WERI-Rb-1 (cell line): ENCODE measurements around the gene FGF14.
A peak's percentile ranks its signal among the peaks of the same experiment; 100 is the strongest.

Experiments used
- DNase-seq: peaks from one replicate; pipeline ENCODE4 v3.0.0-alpha.2; 2020
- H3K27ac ChIP-seq: fragments of 250-450 bp; sonication (Bioruptor Pico); 2 replicates; pipeline ENCODE4 v1.5.1; 2020; ENCODE audit warnings: mild to moderate bottlenecking, moderate library complexity
- H3K27me3 ChIP-seq: fragments of 250-450 bp; sonication (Bioruptor Pico); 2 replicates; pipeline ENCODE4 v1.5.1; 2021; ENCODE audit warnings: mild to moderate bottlenecking, low read depth, moderate library complexity; ENCODE audit not compliant: insufficient read depth, severe bottlenecking
- H3K36me3 ChIP-seq: fragments of 250-450 bp; sonication (Bioruptor Pico); 2 replicates; pipeline ENCODE4 v1.5.1; 2020; ENCODE audit warnings: mild to moderate bottlenecking, moderate library complexity
- H3K4me3 ChIP-seq: 2 replicates; pipeline ENCODE4 v1.5.1; 2011; ENCODE audit warnings: low read depth, mild to moderate bottlenecking, control low read depth, low read length
- H3K9me3 ChIP-seq: fragments of 250-450 bp; sonication (Bioruptor Pico); 2 replicates; pipeline ENCODE4 v1.5.1; 2021; ENCODE audit warnings: mild to moderate bottlenecking, moderate library complexity; ENCODE audit not compliant: severe bottlenecking
- TF ChIP-seq, protein P1 (sequence below): IDR thresholded peaks from 2 replicates; pipeline ENCODE4 v1.5.1; 2011; ENCODE audit warnings: low read depth, mild to moderate bottlenecking, control low read depth, inconsistent platforms, low read length

Gene FGF14

DNA sequence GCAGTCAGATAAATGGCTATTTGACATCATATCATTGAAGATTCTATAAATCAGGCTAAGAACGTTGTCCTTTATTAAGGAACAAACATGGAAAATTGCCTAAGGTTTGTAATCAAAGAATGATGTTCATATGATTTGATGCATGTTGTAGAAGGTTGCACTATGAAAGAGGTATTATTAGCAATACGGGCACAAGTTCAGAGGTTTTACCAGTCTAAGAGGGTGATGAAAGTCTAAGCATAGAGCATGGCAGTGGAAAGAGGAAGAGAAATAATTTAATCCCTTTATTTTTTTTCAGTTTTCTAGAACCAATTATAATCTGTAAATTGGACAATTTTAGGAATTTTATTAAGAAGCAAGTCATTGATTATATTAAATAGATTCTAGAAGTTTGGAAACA, 450.7 kb downstream of the FGF14 start:
- TF ChIP-seq, protein P1, sequence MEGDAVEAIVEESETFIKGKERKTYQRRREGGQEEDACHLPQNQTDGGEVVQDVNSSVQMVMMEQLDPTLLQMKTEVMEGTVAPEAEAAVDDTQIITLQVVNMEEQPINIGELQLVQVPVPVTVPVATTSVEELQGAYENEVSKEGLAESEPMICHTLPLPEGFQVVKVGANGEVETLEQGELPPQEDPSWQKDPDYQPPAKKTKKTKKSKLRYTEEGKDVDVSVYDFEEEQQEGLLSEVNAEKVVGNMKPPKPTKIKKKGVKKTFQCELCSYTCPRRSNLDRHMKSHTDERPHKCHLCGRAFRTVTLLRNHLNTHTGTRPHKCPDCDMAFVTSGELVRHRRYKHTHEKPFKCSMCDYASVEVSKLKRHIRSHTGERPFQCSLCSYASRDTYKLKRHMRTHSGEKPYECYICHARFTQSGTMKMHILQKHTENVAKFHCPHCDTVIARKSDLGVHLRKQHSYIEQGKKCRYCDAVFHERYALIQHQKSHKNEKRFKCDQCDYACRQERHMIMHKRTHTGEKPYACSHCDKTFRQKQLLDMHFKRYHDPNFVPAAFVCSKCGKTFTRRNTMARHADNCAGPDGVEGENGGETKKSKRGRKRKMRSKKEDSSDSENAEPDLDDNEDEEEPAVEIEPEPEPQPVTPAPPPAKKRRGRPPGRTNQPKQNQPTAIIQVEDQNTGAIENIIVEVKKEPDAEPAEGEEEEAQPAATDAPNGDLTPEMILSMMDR = no peak
- Histone ChIP-seq H3K36me3 (no peaks in the 10 kb centered on the region), H3K27ac (no peak overlapping the region), H3K9me3 (no peaks in the 10 kb centered on the region), H3K27me3 (no peaks in the 10 kb centered on the region), H3K4me3 (no peak overlapping the region)
- no peak for DNase-seq

DNA sequence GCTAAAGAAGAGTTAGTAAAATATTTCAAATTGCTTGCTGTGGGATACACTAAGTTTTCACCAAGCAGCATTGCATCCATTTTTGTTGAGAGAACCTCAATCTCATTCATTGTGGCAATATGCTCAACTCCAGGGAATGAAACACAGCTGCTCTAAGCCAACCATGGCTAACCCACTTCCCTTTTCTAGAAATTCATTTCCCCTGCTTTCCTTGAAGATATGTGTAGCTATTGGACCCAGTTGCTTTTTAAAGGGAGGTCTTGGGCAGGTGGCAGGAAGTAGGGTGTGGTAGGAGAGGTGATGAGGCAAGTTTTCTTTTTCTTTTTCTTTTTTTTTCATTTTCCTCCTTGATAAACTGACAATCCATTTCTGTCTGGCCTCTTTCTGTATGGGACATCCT, 452.2 kb downstream of the FGF14 start:
- H3K36me3 ChIP-seq = no peaks in the 10 kb centered on the region
- DNase-seq = no peak
- H3K27me3 ChIP-seq = no peaks in the 10 kb centered on the region
- no peak overlapping the region for H3K27ac ChIP-seq
- no peak overlapping the region for H3K4me3 ChIP-seq
- TF ChIP-seq, protein P1 = no peak
- no peaks in the 10 kb centered on the region for H3K9me3 ChIP-seq

DNA sequence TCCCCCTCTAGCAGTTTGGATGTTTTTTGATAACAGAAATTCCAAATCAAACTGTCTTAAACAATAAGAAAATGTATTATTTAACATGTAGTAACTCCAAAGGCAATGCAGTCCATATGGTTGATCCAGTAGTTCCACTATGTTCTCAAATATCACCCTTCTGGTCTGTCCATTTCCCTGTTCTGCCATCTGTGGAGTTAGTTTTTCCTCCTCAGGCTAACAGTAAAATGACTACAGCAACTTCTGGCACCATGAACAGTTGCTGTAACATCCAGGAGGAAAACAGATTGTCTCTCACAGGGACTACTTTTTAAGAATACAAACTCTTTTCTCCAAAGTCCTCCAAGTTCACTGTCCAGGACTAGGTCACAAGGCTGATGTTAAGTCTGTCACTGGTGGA, 455.4 kb downstream of the FGF14 start:
- TF ChIP-seq, protein P1 = no peak
- no peaks in the 10 kb centered on the region for H3K27me3 ChIP-seq
- no peak for DNase-seq
- H3K9me3 ChIP-seq = no peaks in the 10 kb centered on the region
- H3K27ac ChIP-seq = no peak overlapping the region
- no peaks in the 10 kb centered on the region for H3K36me3 ChIP-seq
- no peak overlapping the region for H3K4me3 ChIP-seq

DNA sequence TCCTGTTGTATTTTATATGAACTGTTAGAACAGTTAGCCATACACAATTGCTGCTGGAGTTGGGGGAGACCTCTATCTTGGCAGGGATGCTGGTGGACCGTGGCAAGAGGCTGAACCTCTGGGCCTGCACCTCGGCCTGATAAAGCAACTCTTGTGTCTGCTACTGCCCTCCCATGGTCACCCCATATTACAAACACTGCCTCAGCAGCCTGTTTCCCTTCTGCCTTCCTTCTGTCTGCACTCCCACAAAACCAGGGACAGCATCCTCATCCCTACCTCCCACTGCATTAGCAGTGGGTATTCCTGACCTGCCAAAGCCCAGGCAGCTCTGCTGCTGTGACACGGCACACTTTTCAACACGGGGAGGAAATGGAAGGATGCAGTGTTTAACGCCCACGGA, 456.4 kb downstream of the FGF14 start:
- H3K27me3 ChIP-seq = no peaks in the 10 kb centered on the region
- H3K36me3 ChIP-seq = no peaks in the 10 kb centered on the region
- peak; percentile 41 for DNase-seq
- no peak overlapping the region for H3K4me3 ChIP-seq
- no peaks in the 10 kb centered on the region for H3K9me3 ChIP-seq
- TF ChIP-seq, protein P1 = peak; percentile 61
- H3K27ac ChIP-seq = no peak overlapping the region

DNA sequence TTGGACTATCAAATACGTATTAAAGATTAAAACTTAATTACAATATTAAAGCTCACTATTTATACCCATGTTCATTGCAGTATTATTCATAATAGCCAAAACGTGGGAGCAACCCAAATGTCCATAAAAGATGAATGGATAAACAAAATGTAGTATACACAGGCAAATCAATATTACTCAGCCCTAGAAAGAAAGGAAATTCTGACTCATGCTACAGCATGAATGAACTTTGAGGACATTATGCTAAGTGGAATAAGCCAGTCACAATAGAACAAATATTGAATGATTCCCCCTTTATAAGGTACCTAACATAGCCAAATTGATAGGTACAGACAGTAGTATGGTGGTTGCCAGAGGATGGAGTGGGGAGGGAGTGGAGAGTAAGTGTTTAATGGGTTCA, 457.3 kb downstream of the FGF14 start:
- no peak overlapping the region for H3K27ac ChIP-seq
- H3K36me3 ChIP-seq = no peaks in the 10 kb centered on the region
- H3K9me3 ChIP-seq = no peaks in the 10 kb centered on the region
- H3K27me3 ChIP-seq = no peaks in the 10 kb centered on the region
- TF ChIP-seq, protein P1 = no peak
- no peak for DNase-seq
- no peak overlapping the region for H3K4me3 ChIP-seq

DNA sequence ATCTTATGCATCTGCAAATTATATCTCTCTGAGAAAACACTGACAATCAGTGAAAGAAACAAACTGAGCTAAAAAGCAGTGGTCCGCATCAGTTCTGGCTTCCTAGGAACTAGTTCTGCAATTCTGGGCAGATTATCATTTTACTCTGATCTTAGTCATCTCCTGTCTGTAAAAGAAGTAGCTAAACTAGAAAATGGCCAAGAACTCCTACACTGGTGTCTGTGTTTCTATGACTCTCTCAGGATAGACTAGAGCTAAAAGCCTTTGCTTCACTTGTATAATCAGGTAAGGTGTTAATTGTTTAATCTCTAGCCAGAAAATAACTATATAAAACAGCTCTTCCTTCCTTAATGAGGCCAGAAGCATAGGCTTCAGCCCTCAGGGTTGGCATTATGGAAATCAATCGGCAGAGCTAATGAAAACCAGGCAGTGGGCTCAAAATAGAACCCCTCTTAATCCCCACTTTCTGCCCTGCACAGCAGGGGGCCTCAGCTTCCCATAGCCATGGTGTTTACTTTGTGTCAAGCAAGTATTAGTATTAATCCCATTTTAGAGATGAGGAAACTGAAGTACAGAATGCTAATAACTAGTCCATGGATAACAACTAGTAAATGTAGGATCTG, 459.2 kb downstream of the FGF14 start:
- TF ChIP-seq, protein P1 = peak; percentile 46; the same call in 1 of the 2 replicates
- Histone ChIP-seq H3K36me3 (no peaks in the 10 kb centered on the region), H3K9me3 (no peaks in the 10 kb centered on the region), H3K4me3 (no peak overlapping the region), H3K27me3 (no peaks in the 10 kb centered on the region), H3K27ac (no peak overlapping the region)
- peak; percentile 73 for DNase-seq
